ENCODE data around the gene ZNF544.

DNA sequence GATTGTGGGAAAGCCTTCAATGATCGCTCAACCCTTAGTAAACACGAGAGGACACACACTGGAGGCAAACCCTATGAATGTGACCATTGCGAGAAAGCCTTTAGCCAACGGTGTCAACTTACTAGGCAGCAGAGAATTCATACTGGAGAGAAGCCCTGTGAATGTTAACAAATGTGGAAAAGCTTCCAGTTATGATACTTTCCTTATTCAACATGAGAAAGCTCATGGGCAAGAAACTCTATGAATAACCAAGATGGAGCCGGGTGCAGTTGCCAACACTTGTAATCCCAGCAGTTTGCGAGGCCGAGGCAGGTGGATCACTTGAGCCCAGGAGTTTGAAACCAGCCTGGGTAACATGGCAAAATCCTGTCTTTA, 34.2 kb downstream of the ZNF544 start:
- TF ChIP-seq MYBL2 (CRISPR knock-in tag; IDR thresholded peaks at IDR 0.05) (no peak), KAT7 (CRISPR knock-in tag; IDR thresholded peaks at IDR 0.05; ENCODE audit: borderline replicate concordance) (no peak), NR2C2 (CRISPR knock-in tag; IDR thresholded peaks at IDR 0.05) (no peak), ZNF423 (CRISPR knock-in tag; IDR thresholded peaks at IDR 0.05) (no peak), ELF4 (CRISPR knock-in tag; IDR thresholded peaks at IDR 0.05; ENCODE audit: low read depth) (no peak)
- TF ChIP-seq, protein P1, sequence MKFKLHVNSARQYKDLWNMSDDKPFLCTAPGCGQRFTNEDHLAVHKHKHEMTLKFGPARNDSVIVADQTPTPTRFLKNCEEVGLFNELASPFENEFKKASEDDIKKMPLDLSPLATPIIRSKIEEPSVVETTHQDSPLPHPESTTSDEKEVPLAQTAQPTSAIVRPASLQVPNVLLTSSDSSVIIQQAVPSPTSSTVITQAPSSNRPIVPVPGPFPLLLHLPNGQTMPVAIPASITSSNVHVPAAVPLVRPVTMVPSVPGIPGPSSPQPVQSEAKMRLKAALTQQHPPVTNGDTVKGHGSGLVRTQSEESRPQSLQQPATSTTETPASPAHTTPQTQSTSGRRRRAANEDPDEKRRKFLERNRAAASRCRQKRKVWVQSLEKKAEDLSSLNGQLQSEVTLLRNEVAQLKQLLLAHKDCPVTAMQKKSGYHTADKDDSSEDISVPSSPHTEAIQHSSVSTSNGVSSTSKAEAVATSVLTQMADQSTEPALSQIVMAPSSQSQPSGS (CRISPR knock-in tag; IDR thresholded peaks at IDR 0.05; ENCODE audit: borderline replicate concordance, low read depth): no peak
- TF ChIP-seq, protein P2, sequence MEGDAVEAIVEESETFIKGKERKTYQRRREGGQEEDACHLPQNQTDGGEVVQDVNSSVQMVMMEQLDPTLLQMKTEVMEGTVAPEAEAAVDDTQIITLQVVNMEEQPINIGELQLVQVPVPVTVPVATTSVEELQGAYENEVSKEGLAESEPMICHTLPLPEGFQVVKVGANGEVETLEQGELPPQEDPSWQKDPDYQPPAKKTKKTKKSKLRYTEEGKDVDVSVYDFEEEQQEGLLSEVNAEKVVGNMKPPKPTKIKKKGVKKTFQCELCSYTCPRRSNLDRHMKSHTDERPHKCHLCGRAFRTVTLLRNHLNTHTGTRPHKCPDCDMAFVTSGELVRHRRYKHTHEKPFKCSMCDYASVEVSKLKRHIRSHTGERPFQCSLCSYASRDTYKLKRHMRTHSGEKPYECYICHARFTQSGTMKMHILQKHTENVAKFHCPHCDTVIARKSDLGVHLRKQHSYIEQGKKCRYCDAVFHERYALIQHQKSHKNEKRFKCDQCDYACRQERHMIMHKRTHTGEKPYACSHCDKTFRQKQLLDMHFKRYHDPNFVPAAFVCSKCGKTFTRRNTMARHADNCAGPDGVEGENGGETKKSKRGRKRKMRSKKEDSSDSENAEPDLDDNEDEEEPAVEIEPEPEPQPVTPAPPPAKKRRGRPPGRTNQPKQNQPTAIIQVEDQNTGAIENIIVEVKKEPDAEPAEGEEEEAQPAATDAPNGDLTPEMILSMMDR (IDR thresholded peaks at IDR 0.05): no peak
- TF ChIP-seq, protein P3, sequence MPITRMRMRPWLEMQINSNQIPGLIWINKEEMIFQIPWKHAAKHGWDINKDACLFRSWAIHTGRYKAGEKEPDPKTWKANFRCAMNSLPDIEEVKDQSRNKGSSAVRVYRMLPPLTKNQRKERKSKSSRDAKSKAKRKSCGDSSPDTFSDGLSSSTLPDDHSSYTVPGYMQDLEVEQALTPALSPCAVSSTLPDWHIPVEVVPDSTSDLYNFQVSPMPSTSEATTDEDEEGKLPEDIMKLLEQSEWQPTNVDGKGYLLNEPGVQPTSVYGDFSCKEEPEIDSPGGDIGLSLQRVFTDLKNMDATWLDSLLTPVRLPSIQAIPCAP (CRISPR knock-in tag; IDR thresholded peaks at IDR 0.05): no peak
- TF ChIP-seq, protein P4, sequence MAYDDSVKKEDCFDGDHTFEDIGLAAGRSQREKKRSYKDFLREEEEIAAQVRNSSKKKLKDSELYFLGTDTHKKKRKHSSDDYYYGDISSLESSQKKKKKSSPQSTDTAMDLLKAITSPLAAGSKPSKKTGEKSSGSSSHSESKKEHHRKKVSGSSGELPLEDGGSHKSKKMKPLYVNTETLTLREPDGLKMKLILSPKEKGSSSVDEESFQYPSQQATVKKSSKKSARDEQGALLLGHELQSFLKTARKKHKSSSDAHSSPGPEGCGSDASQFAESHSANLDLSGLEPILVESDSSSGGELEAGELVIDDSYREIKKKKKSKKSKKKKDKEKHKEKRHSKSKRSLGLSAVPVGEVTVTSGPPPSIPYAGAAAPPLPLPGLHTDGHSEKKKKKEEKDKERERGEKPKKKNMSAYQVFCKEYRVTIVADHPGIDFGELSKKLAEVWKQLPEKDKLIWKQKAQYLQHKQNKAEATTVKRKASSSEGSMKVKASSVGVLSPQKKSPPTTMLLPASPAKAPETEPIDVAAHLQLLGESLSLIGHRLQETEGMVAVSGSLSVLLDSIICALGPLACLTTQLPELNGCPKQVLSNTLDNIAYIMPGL (CRISPR knock-in tag; IDR thresholded peaks at IDR 0.05): no peak
- TF ChIP-seq, protein P5, sequence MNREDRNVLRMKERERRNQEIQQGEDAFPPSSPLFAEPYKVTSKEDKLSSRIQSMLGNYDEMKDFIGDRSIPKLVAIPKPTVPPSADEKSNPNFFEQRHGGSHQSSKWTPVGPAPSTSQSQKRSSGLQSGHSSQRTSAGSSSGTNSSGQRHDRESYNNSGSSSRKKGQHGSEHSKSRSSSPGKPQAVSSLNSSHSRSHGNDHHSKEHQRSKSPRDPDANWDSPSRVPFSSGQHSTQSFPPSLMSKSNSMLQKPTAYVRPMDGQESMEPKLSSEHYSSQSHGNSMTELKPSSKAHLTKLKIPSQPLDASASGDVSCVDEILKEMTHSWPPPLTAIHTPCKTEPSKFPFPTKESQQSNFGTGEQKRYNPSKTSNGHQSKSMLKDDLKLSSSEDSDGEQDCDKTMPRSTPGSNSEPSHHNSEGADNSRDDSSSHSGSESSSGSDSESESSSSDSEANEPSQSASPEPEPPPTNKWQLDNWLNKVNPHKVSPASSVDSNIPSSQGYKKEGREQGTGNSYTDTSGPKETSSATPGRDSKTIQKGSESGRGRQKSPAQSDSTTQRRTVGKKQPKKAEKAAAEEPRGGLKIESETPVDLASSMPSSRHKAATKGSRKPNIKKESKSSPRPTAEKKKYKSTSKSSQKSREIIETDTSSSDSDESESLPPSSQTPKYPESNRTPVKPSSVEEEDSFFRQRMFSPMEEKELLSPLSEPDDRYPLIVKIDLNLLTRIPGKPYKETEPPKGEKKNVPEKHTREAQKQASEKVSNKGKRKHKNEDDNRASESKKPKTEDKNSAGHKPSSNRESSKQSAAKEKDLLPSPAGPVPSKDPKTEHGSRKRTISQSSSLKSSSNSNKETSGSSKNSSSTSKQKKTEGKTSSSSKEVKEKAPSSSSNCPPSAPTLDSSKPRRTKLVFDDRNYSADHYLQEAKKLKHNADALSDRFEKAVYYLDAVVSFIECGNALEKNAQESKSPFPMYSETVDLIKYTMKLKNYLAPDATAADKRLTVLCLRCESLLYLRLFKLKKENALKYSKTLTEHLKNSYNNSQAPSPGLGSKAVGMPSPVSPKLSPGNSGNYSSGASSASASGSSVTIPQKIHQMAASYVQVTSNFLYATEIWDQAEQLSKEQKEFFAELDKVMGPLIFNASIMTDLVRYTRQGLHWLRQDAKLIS (CRISPR knock-in tag; IDR thresholded peaks at IDR 0.05; ENCODE audit: borderline replicate concordance): no peak
- TF ChIP-seq, protein P6, sequence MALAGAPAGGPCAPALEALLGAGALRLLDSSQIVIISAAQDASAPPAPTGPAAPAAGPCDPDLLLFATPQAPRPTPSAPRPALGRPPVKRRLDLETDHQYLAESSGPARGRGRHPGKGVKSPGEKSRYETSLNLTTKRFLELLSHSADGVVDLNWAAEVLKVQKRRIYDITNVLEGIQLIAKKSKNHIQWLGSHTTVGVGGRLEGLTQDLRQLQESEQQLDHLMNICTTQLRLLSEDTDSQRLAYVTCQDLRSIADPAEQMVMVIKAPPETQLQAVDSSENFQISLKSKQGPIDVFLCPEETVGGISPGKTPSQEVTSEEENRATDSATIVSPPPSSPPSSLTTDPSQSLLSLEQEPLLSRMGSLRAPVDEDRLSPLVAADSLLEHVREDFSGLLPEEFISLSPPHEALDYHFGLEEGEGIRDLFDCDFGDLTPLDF (CRISPR knock-in tag; IDR thresholded peaks at IDR 0.05): no peak

Data from WTC11 (cell line).